ENCODE results near the gene SYT14. TPM values are rescaled to one million over a fixed set of nuclear protein-coding genes. Genes with fewer than 3 reads are reported as not detected.
"Not testable (repeated sequence)": the region's sequence is repeated elsewhere in the genome, so short reads cannot be mapped to it uniquely, and the experiment has no call there.

Gene SYT14
- total RNA-seq, 1 experiment from 2014 or later, result 2.1 TPM

DNA sequence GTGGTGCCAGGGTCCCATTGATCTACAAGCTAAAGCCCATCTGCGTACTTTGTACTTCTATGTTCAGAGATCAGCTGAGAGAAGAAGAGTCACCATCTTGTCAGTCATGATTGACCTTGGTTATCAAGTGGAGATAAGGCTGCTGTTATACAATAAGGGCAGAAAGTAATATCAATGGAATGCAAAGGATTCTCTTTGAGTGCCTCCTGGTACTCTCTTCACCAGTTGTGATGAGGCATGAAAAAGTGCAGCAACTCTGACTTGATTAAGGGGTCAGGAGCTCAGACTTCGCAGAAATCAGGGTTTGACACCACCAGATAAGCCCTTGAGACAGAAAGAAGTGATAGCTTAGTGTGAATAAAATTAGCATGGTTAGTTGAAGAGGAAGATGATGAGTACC lies 25.7 kb upstream of the SYT14 start:
- no TSS peak for BruUV-seq (replicated peaks)
- CTCF ChIA-PET, result interaction anchor here (1.3 kb wide), 1 partner anchor 8 kb away, joined by 7 read pairs; no protein-coding TSS in a partner anchor
- Mint-ChIP-seq H3K27me3 (ENCODE audit: unreplicated experiment) (no peaks in the 10 kb centered on the region), H3K9me3 (ENCODE audit: low read depth, unreplicated experiment) (no peaks in the 10 kb centered on the region), H3K4me3 (ENCODE audit: low read depth, unreplicated experiment) (no peak overlapping the region), H3K27ac (ENCODE audit: unreplicated experiment) (no peak overlapping the region), H3K36me3 (ENCODE audit: insufficient read depth, unreplicated experiment) (no peaks in the 10 kb centered on the region), H3K4me1 (ENCODE audit: low read depth, unreplicated experiment) (no peaks in the 10 kb centered on the region)
- intact Hi-C loops (cut with micrococcal nuclease; ENCODE audit: unreplicated experiment), result no loop called here
- TF ChIP-seq, protein P1, sequence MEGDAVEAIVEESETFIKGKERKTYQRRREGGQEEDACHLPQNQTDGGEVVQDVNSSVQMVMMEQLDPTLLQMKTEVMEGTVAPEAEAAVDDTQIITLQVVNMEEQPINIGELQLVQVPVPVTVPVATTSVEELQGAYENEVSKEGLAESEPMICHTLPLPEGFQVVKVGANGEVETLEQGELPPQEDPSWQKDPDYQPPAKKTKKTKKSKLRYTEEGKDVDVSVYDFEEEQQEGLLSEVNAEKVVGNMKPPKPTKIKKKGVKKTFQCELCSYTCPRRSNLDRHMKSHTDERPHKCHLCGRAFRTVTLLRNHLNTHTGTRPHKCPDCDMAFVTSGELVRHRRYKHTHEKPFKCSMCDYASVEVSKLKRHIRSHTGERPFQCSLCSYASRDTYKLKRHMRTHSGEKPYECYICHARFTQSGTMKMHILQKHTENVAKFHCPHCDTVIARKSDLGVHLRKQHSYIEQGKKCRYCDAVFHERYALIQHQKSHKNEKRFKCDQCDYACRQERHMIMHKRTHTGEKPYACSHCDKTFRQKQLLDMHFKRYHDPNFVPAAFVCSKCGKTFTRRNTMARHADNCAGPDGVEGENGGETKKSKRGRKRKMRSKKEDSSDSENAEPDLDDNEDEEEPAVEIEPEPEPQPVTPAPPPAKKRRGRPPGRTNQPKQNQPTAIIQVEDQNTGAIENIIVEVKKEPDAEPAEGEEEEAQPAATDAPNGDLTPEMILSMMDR (IDR thresholded peaks at IDR 0.05; ENCODE audit: unreplicated experiment), result no peak
- DNase-seq, result no peak

DNA sequence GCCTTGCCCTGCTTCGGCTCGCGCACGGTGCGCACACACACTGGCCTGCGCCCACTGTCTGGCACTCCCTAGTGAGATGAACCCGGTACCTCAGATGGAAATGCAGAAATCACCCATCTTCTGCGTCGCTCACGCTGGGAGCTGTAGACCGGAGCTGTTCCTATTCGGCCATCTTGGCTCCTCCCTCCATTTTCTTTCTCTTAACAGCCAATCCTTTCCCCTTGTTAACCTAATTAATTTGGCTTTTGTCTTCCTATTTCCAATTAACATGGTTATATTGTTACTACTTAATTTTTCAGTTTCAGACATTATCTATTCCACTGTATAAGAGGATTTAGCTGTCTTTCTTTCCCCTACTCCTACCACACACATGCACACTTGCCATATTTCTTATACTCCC lies 18.4 kb upstream of the SYT14 start:
- H3K27me3 Mint-ChIP-seq (ENCODE audit: unreplicated experiment); H3K4me1 Mint-ChIP-seq (ENCODE audit: low read depth, unreplicated experiment); BruUV-seq (replicated peaks); H3K36me3 Mint-ChIP-seq (ENCODE audit: insufficient read depth, unreplicated experiment); H3K9me3 Mint-ChIP-seq (ENCODE audit: low read depth, unreplicated experiment); DNase-seq; intact Hi-C loops (cut with micrococcal nuclease; ENCODE audit: unreplicated experiment); CTCF ChIA-PET; H3K27ac Mint-ChIP-seq (ENCODE audit: unreplicated experiment); H3K4me3 Mint-ChIP-seq (ENCODE audit: low read depth, unreplicated experiment): not testable (repeated sequence)

DNA sequence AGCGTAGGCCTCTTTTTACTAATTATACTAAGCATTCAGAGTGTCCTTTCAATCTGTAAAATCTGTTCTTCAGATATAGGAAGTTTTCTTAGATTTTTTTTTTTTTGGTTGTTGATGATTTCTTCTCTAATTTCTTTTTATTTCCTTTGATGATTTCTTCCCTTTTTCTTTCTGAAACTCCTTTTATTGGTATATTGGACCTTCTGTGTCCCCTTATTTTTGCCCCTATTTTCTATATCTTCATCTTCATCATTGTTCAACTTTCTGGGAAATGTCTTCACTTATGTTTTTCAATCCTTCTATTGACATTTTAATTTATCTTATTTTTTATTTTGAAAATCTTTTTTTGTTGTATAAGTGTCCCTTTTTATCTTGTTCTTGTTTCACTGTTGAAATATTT lies 17.2 kb upstream of the SYT14 start:
- no TSS peak for BruUV-seq (replicated peaks)
- CTCF ChIA-PET, result no interaction called here
- DNase-seq, result no peak

DNA sequence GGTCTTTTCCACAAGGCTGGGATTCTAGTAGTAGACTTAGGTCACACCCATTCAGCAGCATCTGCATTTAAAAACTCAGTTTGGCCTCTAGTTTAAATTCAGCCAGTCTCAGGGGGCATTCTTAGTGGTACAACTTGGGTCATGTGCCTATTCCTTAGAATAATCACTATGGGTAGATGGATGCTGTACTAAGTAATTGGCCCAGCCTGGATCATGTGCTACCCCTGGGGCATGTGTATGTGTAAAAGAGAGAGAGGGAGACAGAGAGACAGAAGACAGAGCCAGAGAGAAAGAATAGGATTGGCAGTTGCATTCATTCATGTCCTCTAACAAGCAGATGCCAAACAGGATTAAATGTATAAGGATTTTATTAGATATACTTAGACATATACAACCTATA lies 13.6 kb upstream of the SYT14 start:
- Mint-ChIP-seq H3K27ac (ENCODE audit: unreplicated experiment) (no peak overlapping the region), H3K9me3 (ENCODE audit: low read depth, unreplicated experiment) (peaks cover 6% of the 10 kb centered on the region), H3K27me3 (ENCODE audit: unreplicated experiment) (no peaks in the 10 kb centered on the region), H3K4me1 (ENCODE audit: low read depth, unreplicated experiment) (peaks cover 20% of the 10 kb centered on the region), H3K36me3 (ENCODE audit: insufficient read depth, unreplicated experiment) (no peaks in the 10 kb centered on the region), H3K4me3 (ENCODE audit: low read depth, unreplicated experiment) (no peak overlapping the region)
- CTCF ChIA-PET, result no interaction called here
- no TSS peak for BruUV-seq (replicated peaks)
- TF ChIP-seq, protein P1 (IDR thresholded peaks at IDR 0.05; ENCODE audit: unreplicated experiment), result no peak
- intact Hi-C loops (cut with micrococcal nuclease; ENCODE audit: unreplicated experiment), result no loop called here
- no peak for DNase-seq

More for the DNA sequence above, 17.2 kb upstream of the SYT14 start:
- intact Hi-C loops (cut with micrococcal nuclease; ENCODE audit: unreplicated experiment), result no loop called here
- TF ChIP-seq, protein P1 (IDR thresholded peaks at IDR 0.05; ENCODE audit: unreplicated experiment), result no peak
- Mint-ChIP-seq H3K36me3 (ENCODE audit: insufficient read depth, unreplicated experiment) (no peaks in the 10 kb centered on the region), H3K4me3 (ENCODE audit: low read depth, unreplicated experiment) (no peak overlapping the region), H3K9me3 (ENCODE audit: low read depth, unreplicated experiment) (peaks cover 6% of the 10 kb centered on the region), H3K4me1 (ENCODE audit: low read depth, unreplicated experiment) (peaks cover 13% of the 10 kb centered on the region), H3K27ac (ENCODE audit: unreplicated experiment) (no peak overlapping the region), H3K27me3 (ENCODE audit: unreplicated experiment) (no peaks in the 10 kb centered on the region)

DNA sequence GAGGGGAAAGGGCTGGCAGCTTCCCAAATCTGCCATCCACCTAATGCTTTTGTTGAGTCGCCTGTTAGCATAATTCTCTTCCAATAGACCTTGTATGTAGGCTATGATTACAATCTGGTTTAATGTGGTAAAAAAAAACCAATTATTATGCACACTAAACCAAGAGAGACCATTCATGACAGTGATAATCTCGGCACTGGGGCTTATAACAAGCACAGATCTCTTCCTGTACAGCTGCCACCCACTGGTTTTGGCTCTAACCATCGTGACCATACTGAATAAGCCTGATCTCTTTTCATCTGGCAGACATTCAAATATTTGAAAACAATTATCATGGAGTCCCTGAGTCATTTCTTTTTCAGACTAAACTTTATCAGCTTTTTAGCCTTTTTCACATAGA lies 12.0 kb upstream of the SYT14 start:
- no peak for DNase-seq
- CTCF ChIA-PET, result interaction anchor here (1.6 kb wide), 1 partner anchor 62 kb away, joined by 4 read pairs; no protein-coding TSS in a partner anchor

More for the DNA sequence above, 12.0 kb upstream of the SYT14 start:
- H3K27me3 Mint-ChIP-seq (ENCODE audit: unreplicated experiment), result no peaks in the 10 kb centered on the region
- no peaks in the 10 kb centered on the region for H3K9me3 Mint-ChIP-seq (ENCODE audit: low read depth, unreplicated experiment)
- BruUV-seq (replicated peaks), result no TSS peak
- H3K4me3 Mint-ChIP-seq (ENCODE audit: low read depth, unreplicated experiment), result no peak overlapping the region
- peaks cover 12% of the 10 kb centered on the region for H3K4me1 Mint-ChIP-seq (ENCODE audit: low read depth, unreplicated experiment)
- H3K36me3 Mint-ChIP-seq (ENCODE audit: insufficient read depth, unreplicated experiment), result no peaks in the 10 kb centered on the region
- no peak overlapping the region for H3K27ac Mint-ChIP-seq (ENCODE audit: unreplicated experiment)
- TF ChIP-seq, protein P1 (IDR thresholded peaks at IDR 0.05; ENCODE audit: unreplicated experiment), result no peak
- intact Hi-C loops (cut with micrococcal nuclease; ENCODE audit: unreplicated experiment), result loop anchor here (5.0 kb wide), 1 partner anchor 44 kb away; no protein-coding TSS in a partner anchor

Measured in Calu3 (cell line).